ENCODE results near the gene VPS26B. TPM values are rescaled to one million over a fixed set of nuclear protein-coding genes. Genes with fewer than 3 reads are reported as not detected.
A peak's percentile ranks its signal among the peaks of the same experiment; 100 is the strongest.

Gene VPS26B
- total RNA-seq, 2 donors from 2014 or later, result 32.5 to 33.6 TPM

DNA sequence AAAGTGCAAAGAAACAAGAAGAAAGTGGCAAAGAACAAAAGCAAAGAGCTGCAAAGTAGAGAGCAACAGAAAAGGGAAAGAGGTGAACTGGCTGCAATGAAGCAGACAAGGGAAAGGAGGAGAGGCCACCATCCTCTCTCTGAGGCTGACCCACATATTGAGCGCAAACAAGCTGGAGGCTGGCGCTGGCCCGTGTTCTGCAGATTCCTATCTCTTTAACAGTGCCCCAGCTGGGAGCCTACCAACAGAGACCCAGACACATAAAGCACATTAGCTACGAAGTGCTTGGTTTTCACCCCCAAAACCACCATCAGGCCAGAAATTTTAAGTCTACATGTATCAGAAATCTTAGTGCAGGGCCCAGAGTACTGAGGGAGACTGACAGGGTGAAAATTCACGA is 18.3 kb upstream of the VPS26B start:
- H3K27ac Mint-ChIP-seq, result no peak overlapping the region
- Histone ChIP-seq H3K4me1 (ENCODE audit: control insufficient read depth, insufficient read depth, low read length) (no peaks in the 10 kb centered on the region), H3K36me3 (ENCODE audit: control insufficient read depth, insufficient read depth, low read length) (peaks cover 89% of the 10 kb centered on the region), H3K27ac (ENCODE audit: low read depth, low read length) (no peak overlapping the region), H3K27me3 (ENCODE audit: control insufficient read depth, insufficient read depth, low read length, poor library complexity, severe bottlenecking) (no peaks in the 10 kb centered on the region), H3K9ac (ENCODE audit: extremely low read depth, low read length, poor library complexity, severe bottlenecking) (no peak overlapping the region), H3K4me3 (ENCODE audit: low read length) (no peak overlapping the region), H3K9me3 (ENCODE audit: control insufficient read depth, low read length) (no peaks in the 10 kb centered on the region)
- H3K36me3 Mint-ChIP-seq (ENCODE audit: low read depth), result peaks cover 69% of the 10 kb centered on the region
- DNase-seq, result no peak
- H3K4me1 Mint-ChIP-seq, result no peaks in the 10 kb centered on the region
- TF ChIP-seq CTCF (conservative IDR thresholded peaks at IDR 0.05), result no peak
- H3K27me3 Mint-ChIP-seq (ENCODE audit: insufficient read depth), result no peaks in the 10 kb centered on the region
- no peak overlapping the region for H3K4me3 Mint-ChIP-seq
- 92 to 100% methylated on average over 1 to 5 of the region's 5 CpGs for WGBS, 2 experiments (ENCODE audit: insufficient coverage in 1 of 2, insufficient read length in 1 of 2)
- no peaks in the 10 kb centered on the region for H3K9me3 Mint-ChIP-seq

GRCh38 chr11:134207538-134208239 is 16.8 kb upstream of the VPS26B start:
- Mint-ChIP-seq H3K27ac (no peak overlapping the region), H3K27me3 (ENCODE audit: insufficient read depth) (no peaks in the 10 kb centered on the region), H3K4me3 (no peak overlapping the region), H3K4me1 (no peaks in the 10 kb centered on the region), H3K36me3 (ENCODE audit: low read depth) (peaks cover 65% of the 10 kb centered on the region), H3K9me3 (no peaks in the 10 kb centered on the region)
- 90 to 97% methylated on average over 11 to 14 of the region's 16 CpGs for WGBS, 2 experiments (ENCODE audit: insufficient coverage in 1 of 2, insufficient read length in 1 of 2)
- Histone ChIP-seq H3K4me1 (ENCODE audit: control insufficient read depth, insufficient read depth, low read length) (no peaks in the 10 kb centered on the region), H3K27ac (ENCODE audit: low read depth, low read length) (no peak overlapping the region), H3K36me3 (ENCODE audit: control insufficient read depth, insufficient read depth, low read length) (peaks cover 83% of the 10 kb centered on the region), H3K27me3 (ENCODE audit: control insufficient read depth, insufficient read depth, low read length, poor library complexity, severe bottlenecking) (no peaks in the 10 kb centered on the region), H3K9ac (ENCODE audit: extremely low read depth, low read length, poor library complexity, severe bottlenecking) (no peak overlapping the region), H3K9me3 (ENCODE audit: control insufficient read depth, low read length) (no peaks in the 10 kb centered on the region), H3K4me3 (ENCODE audit: low read length) (no peak overlapping the region)
- peak; percentile 78 for DNase-seq
- peak; percentile 91 for TF ChIP-seq CTCF (conservative IDR thresholded peaks at IDR 0.05)

- Histone ChIP-seq H3K27me3 (ENCODE audit: control insufficient read depth, insufficient read depth, low read length, poor library complexity, severe bottlenecking) (no peaks in the 10 kb centered on the region), H3K4me3 (ENCODE audit: low read length) (no peak overlapping the region), H3K4me1 (ENCODE audit: control insufficient read depth, insufficient read depth, low read length) (peaks cover 7% of the 10 kb centered on the region), H3K36me3 (ENCODE audit: control insufficient read depth, insufficient read depth, low read length) (peaks cover 44% of the 10 kb centered on the region), H3K27ac (ENCODE audit: low read depth, low read length) (no peak overlapping the region), H3K9me3 (ENCODE audit: control insufficient read depth, low read length) (no peaks in the 10 kb centered on the region), H3K9ac (ENCODE audit: extremely low read depth, low read length, poor library complexity, severe bottlenecking) (no peak overlapping the region)
- no peak overlapping the region for H3K4me3 Mint-ChIP-seq
- H3K4me1 Mint-ChIP-seq, result no peaks in the 10 kb centered on the region
- DNase-seq, result no peak
- peaks cover 42% of the 10 kb centered on the region for H3K36me3 Mint-ChIP-seq (ENCODE audit: low read depth)
- H3K9me3 Mint-ChIP-seq, result no peaks in the 10 kb centered on the region
- H3K27me3 Mint-ChIP-seq (ENCODE audit: insufficient read depth), result no peaks in the 10 kb centered on the region
- 95% methylated on average over 7 of the region's 7 CpGs for WGBS, 2 experiments (ENCODE audit: insufficient coverage in 1 of 2, insufficient read length in 1 of 2)
- no peak overlapping the region for H3K27ac Mint-ChIP-seq
- TF ChIP-seq CTCF (conservative IDR thresholded peaks at IDR 0.05), result no peak
These were observed 8.6 kb upstream of the VPS26B start for GRCh38 chr11:134215836-134216235.

Data from endodermal cell (in vitro differentiated cells).